ENCODE measurements around the gene ITPKB. TPM values are rescaled to one million over a fixed set of nuclear protein-coding genes. Genes with fewer than 3 reads are reported as not detected.

Gene ITPKB
- total and polyA plus RNA-seq, 4 donors, result 16.8 to 31.3 (median 25.3) TPM

DNA sequence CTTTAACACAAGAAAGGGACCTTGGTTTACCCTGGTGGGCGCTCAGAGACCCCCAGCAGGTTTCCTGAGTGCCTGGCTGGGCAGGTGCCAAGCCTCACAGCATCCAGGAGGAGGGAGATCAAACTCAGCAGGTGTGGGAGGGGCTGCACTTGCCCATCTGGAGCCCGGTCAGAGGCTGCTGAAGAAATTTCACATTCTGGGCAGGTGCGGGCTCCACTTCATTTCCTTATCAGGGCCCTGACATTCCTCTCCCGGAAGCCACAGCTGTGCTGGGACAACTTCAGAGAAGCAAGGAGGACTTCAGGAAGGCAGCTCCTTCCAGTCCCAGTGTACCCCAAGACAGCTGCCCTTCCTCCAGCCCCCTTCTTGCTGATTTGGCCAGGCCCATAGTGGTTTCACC lies 82.9 kb downstream of the ITPKB start:
- Histone ChIP-seq H3K9me3 (ENCODE audit: control insufficient read depth, insufficient read depth, low read length) (no peaks in the 10 kb centered on the region), H3K27me3 (ENCODE audit: control insufficient read depth, insufficient read depth, low read length) (no peaks in the 10 kb centered on the region), H3K4me1 (ENCODE audit: control insufficient read depth, insufficient read depth, low read length) (peaks cover 78% of the 10 kb centered on the region), H3K4me3 (ENCODE audit: low read depth, low read length) (no peak overlapping the region), H3K36me3 (ENCODE audit: control insufficient read depth, insufficient read depth, low read length) (peaks cover 10% of the 10 kb centered on the region), H3K27ac (ENCODE audit: low read depth, low read length) (peak overlapping the region; percentile 86)
- 68% methylated on average over 3 of the region's 4 CpGs for WGBS (ENCODE audit: insufficient coverage)
- no peak for DNase-seq (ENCODE audit: low read depth in 4 of 6, low spot score in 6 of 6)

DNA sequence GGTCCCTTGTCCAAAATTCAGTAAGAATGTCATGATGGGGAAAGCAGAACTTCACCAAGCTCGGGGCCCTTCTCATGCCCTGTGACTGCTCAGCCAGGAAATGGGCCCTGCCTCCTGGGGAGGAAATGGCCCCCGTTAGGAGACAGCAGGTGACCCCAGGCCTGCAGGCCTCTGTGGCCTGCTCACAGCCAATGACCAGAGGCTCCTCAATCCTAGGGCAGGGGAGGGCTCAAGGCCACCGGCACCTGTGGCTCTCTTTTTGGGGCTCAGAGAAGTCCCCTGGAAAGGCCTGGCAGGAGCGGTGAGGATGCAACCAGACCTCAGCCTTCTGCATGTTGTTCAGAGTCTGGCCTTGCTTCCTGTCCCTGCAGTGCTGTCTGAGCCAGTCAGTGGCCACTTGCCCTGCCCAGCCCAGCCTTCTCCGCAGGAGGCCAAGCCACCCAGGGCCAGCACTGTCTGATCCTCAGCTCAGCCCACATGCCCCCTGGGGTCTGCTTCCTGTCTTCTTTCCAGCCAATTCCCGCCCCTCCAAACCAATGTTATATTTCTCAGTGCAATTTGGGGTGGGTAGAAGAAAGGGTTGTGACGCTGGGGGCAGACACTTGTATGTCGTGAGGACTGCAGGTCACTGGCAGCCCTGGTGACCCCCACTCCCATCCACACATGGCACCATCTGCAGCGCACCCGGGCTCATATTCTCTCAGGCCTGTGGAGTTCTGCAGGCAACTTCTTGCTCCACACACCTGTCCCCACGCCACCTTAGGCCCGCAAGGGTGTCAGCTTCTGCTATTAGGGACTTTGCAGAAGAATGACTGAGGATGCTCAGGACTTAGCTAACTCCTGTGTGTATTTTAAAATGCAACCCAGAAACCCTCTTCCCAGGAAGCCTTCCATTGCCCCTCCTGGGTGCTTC lies 83.6 kb downstream of the ITPKB start:
- 88% methylated on average over 5 of the region's 12 CpGs for WGBS (ENCODE audit: insufficient coverage)
- peaks cover 7% of the 10 kb centered on the region for H3K36me3 ChIP-seq (ENCODE audit: control insufficient read depth, insufficient read depth, low read length)
- H3K27me3 ChIP-seq (ENCODE audit: control insufficient read depth, insufficient read depth, low read length), result no peaks in the 10 kb centered on the region
- H3K27ac ChIP-seq (ENCODE audit: low read depth, low read length), result peak overlapping the region; percentile 86
- no peak for DNase-seq (ENCODE audit: low read depth in 4 of 6, low spot score in 6 of 6)
- no peaks in the 10 kb centered on the region for H3K9me3 ChIP-seq (ENCODE audit: control insufficient read depth, insufficient read depth, low read length)
- H3K4me1 ChIP-seq (ENCODE audit: control insufficient read depth, insufficient read depth, low read length), result peaks cover 78% of the 10 kb centered on the region
- no peak overlapping the region for H3K4me3 ChIP-seq (ENCODE audit: low read depth, low read length)

DNA sequence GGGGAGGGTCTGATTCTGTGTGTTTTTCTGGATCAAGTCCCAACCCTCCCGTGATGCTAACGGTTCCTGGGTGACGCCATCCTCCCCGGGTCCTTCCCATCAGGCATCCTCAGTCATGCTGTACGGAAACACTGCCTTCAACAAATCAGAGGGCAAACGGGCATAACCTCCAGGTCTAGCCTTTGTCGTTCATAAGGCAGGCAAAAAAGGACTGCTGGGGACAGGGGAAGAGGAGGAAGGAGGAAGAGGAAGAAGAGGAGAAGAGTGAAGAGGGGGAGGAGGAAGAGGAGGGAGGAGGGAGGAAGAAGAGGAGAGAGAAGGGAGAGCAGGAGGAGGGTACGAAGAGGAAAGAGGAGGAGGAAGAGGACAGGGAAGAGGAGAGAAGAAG lies 84.4 kb downstream of the ITPKB start:
- WGBS (ENCODE audit: insufficient coverage), result 67% methylated on average over 8 of the region's 8 CpGs
- Histone ChIP-seq H3K4me1 (ENCODE audit: control insufficient read depth, insufficient read depth, low read length) (peaks cover 77% of the 10 kb centered on the region), H3K4me3 (ENCODE audit: low read depth, low read length) (no peak overlapping the region), H3K27ac (ENCODE audit: low read depth, low read length) (peak overlapping the region; percentile 75), H3K36me3 (ENCODE audit: control insufficient read depth, insufficient read depth, low read length) (peaks cover 7% of the 10 kb centered on the region), H3K27me3 (ENCODE audit: control insufficient read depth, insufficient read depth, low read length) (no peaks in the 10 kb centered on the region), H3K9me3 (ENCODE audit: control insufficient read depth, insufficient read depth, low read length) (no peaks in the 10 kb centered on the region)
- DNase-seq (ENCODE audit: low read depth in 4 of 6, low spot score in 6 of 6), result no peak

DNA sequence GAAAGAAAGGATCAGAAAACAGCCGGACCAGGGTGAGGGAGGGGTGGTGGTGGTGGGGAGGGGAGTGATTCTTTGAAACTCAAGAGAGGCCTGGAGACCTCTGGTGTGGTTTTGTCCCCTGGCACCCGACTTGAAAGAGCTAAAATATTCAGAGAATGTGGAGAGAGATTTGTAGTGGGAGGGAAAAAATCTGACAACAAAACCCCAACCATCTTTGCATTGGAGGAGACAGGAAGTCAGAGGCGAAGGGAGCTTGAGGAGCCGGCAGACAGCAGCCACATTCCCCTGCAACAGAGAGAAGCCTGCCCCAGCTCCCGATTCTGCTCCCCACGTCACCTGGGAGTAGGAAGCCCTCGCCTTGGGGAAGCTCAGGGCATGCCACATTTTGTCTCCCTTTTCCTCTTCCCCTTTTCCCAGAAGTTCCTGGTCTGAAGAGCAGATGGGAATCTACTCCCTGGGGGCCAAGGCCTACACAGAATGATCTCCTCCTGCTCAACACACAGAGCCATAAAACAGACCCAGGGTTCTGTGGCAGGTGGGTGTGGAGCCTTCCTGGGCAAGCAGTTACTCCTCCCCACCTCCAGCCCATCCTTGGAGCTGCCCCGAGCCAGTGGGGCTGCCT lies 84.9 kb downstream of the ITPKB start:
- Histone ChIP-seq H3K36me3 (ENCODE audit: control insufficient read depth, insufficient read depth, low read length) (peaks cover 5% of the 10 kb centered on the region), H3K4me3 (ENCODE audit: low read depth, low read length) (no peak overlapping the region), H3K4me1 (ENCODE audit: control insufficient read depth, insufficient read depth, low read length) (peaks cover 72% of the 10 kb centered on the region), H3K27me3 (ENCODE audit: control insufficient read depth, insufficient read depth, low read length) (no peaks in the 10 kb centered on the region), H3K27ac (ENCODE audit: low read depth, low read length) (peak overlapping the region; percentile 75), H3K9me3 (ENCODE audit: control insufficient read depth, insufficient read depth, low read length) (no peaks in the 10 kb centered on the region)
- 45% methylated on average over 6 of the region's 8 CpGs for WGBS (ENCODE audit: insufficient coverage)
- DNase-seq (ENCODE audit: low read depth in 4 of 6, low spot score in 6 of 6), result no peak

DNA sequence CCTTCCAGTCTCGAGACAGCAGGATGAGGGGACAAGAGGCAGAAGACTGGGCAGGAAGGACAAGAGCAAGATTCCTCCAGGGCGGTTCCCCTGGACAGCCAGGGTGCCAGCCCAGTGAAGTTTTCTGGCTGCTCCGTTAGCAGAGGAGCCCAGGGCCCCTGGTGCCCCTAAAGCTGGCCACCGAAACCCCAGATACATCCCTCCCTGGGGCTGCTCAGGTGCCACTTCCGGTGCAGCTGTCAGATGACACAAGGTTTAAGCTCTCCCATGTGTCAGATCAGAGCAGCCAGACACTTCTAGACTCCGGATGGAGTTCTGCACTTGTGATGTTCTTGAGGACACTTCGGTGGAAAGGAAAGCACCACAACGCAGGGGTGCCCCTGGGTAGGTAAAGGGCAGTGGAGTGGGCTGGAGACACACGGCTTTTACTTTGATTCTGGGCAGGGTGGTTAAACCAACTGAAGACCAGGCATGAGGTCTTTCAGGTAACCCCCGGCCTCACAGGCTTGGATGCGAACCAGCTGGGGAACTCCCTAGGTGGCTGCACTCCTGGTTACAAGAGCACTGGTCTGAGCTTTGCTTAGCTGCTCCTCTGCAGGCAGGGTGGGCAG lies 85.7 kb downstream of the ITPKB start:
- 84% methylated on average over 11 of the region's 11 CpGs for WGBS (ENCODE audit: insufficient coverage)
- peaks cover 64% of the 10 kb centered on the region for H3K4me1 ChIP-seq (ENCODE audit: control insufficient read depth, insufficient read depth, low read length)
- no peak overlapping the region for H3K4me3 ChIP-seq (ENCODE audit: low read depth, low read length)
- DNase-seq (ENCODE audit: low read depth in 4 of 6, low spot score in 6 of 6), result no peak
- H3K9me3 ChIP-seq (ENCODE audit: control insufficient read depth, insufficient read depth, low read length), result no peaks in the 10 kb centered on the region
- H3K36me3 ChIP-seq (ENCODE audit: control insufficient read depth, insufficient read depth, low read length), result peaks cover 4% of the 10 kb centered on the region
- peak overlapping the region; percentile 75 for H3K27ac ChIP-seq (ENCODE audit: low read depth, low read length)
- no peaks in the 10 kb centered on the region for H3K27me3 ChIP-seq (ENCODE audit: control insufficient read depth, insufficient read depth, low read length)

DNA sequence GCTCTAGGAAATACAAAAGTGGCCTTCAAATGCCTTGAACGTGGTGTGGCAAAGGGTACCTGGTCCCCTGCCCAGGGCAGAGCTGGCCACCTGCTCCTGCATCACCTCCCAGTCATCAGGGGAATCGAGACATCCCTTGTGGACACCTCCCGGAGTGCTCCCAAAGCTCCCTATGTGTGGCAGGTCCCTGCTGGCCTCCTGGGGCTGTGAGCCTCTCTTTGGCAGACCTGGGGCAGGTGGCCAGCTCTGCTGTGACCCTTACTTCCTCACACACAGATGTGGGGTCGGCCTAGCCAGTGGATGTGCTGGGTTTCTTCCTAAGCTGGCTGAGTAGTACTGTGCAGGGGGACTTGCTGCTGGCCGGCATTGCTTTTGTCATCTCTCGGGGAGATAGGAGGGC lies 86.5 kb downstream of the ITPKB start:
- 95% methylated on average over 5 of the region's 6 CpGs for WGBS (ENCODE audit: insufficient coverage)
- DNase-seq (ENCODE audit: low read depth in 4 of 6, low spot score in 6 of 6), result no peak
- Histone ChIP-seq H3K36me3 (ENCODE audit: control insufficient read depth, insufficient read depth, low read length) (peaks cover 11% of the 10 kb centered on the region), H3K9me3 (ENCODE audit: control insufficient read depth, insufficient read depth, low read length) (no peaks in the 10 kb centered on the region), H3K4me3 (ENCODE audit: low read depth, low read length) (no peak overlapping the region), H3K27me3 (ENCODE audit: control insufficient read depth, insufficient read depth, low read length) (no peaks in the 10 kb centered on the region), H3K4me1 (ENCODE audit: control insufficient read depth, insufficient read depth, low read length) (peaks cover 56% of the 10 kb centered on the region), H3K27ac (ENCODE audit: low read depth, low read length) (no peak overlapping the region)

DNA sequence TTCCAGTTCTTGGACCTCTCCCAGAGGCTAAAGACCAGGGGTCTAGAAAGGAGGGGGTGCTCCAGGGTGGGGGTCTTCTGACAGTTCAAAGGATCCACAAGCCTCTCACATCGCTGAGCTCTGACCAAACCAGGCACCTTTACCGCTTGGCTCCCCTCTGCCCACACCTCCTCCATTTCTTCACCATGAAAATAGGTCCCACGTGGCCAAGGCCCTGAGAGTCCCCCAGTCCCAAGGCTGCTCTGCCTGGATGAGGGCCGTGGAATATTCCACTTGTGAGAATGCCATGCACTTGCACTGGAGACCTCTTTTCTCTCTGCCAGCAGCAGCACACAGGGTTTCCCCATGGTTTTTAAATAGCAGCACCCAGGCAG lies 87.4 kb downstream of the ITPKB start:
- no peak overlapping the region for H3K27ac ChIP-seq (ENCODE audit: low read depth, low read length)
- no peak overlapping the region for H3K4me3 ChIP-seq (ENCODE audit: low read depth, low read length)
- DNase-seq (ENCODE audit: low read depth in 4 of 6, low spot score in 6 of 6), result no peak
- no peaks in the 10 kb centered on the region for H3K9me3 ChIP-seq (ENCODE audit: control insufficient read depth, insufficient read depth, low read length)
- 82% methylated on average over 4 of the region's 4 CpGs for WGBS (ENCODE audit: insufficient coverage)
- H3K27me3 ChIP-seq (ENCODE audit: control insufficient read depth, insufficient read depth, low read length), result no peaks in the 10 kb centered on the region
- H3K4me1 ChIP-seq (ENCODE audit: control insufficient read depth, insufficient read depth, low read length), result peaks cover 49% of the 10 kb centered on the region
- peaks cover 19% of the 10 kb centered on the region for H3K36me3 ChIP-seq (ENCODE audit: control insufficient read depth, insufficient read depth, low read length)

DNA sequence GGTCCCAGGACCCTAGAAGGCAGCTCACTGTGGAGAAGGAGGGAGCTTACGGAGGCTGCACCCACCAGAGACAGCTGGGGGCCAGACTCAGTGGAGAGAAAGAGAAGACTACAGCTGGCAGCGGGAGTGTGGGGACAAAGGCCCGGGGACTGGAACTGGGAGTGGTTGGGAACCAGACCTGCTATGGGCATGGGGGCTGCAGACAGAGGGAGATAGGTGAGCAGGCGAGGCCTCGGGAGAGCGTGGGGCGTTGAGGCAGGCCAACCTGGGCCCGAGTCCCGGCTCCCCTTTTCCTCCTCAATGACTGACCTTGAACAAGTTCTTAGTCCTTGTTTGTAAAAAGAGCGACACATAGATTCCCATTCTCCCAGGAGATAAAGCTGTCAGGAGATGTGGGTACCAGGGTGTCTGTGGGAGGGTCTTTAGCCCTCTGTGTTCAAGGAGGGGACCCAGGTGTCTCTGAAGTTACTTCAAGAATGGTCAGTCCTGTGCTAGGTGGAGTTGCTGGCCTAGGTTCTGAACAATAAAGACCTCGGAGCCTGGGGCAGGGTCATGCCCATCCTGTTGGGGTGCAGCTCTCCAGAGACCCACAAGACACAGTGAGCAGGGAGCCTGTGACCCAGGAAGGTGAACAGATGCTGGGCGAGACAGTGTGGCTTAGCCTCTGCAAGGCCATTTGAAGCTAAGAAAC lies 87.9 kb downstream of the ITPKB start:
- Histone ChIP-seq H3K27ac (ENCODE audit: low read depth, low read length) (no peak overlapping the region), H3K4me1 (ENCODE audit: control insufficient read depth, insufficient read depth, low read length) (peaks cover 46% of the 10 kb centered on the region), H3K4me3 (ENCODE audit: low read depth, low read length) (no peak overlapping the region), H3K36me3 (ENCODE audit: control insufficient read depth, insufficient read depth, low read length) (peaks cover 25% of the 10 kb centered on the region), H3K9me3 (ENCODE audit: control insufficient read depth, insufficient read depth, low read length) (no peaks in the 10 kb centered on the region), H3K27me3 (ENCODE audit: control insufficient read depth, insufficient read depth, low read length) (no peaks in the 10 kb centered on the region)
- no peak for DNase-seq (ENCODE audit: low read depth in 4 of 6, low spot score in 6 of 6)
- WGBS (ENCODE audit: insufficient coverage), result 97% methylated on average over 3 of the region's 12 CpGs

DNA sequence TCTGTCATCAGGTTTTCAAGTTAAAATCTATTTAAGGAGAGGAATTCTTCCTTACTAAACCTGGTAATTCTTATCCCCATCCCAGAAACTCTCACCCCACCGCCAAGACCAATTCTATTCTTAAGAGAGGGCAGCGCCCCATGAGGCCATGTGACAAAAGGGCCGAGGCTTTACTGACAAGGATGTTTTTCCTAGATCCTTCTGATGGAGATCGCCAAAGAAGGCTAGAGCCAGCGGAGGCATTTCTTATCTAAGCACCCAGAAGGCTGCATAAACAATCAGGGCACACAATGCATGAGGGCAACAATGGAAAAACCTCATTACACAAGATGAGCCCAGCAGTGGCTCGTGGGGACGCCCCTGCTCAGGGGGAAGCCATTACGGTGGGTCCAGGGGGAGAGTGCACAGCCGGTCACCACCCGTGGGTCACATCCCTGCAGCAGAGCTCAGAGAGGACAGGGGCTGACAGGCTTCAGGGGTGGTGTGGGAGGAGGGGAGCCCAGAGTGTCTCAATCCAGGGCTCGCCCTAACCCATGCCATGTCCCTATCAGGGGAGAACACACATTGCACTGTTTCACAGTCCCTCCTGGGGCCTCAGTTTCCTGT lies 88.7 kb downstream of the ITPKB start:
- Histone ChIP-seq H3K27me3 (ENCODE audit: control insufficient read depth, insufficient read depth, low read length) (no peaks in the 10 kb centered on the region), H3K9me3 (ENCODE audit: control insufficient read depth, insufficient read depth, low read length) (no peaks in the 10 kb centered on the region), H3K36me3 (ENCODE audit: control insufficient read depth, insufficient read depth, low read length) (peaks cover 29% of the 10 kb centered on the region), H3K4me1 (ENCODE audit: control insufficient read depth, insufficient read depth, low read length) (peaks cover 38% of the 10 kb centered on the region), H3K27ac (ENCODE audit: low read depth, low read length) (no peak overlapping the region), H3K4me3 (ENCODE audit: low read depth, low read length) (no peak overlapping the region)
- 51% methylated on average over 9 of the region's 11 CpGs for WGBS (ENCODE audit: insufficient coverage)
- no peak for DNase-seq (ENCODE audit: low read depth in 4 of 6, low spot score in 6 of 6)
